HS-5 (cell line): ENCODE measurements around the gene GATAD1.
"Not testable (repeated sequence)": the region's sequence is repeated elsewhere in the genome, so short reads cannot be mapped to it uniquely, and the experiment has no call there.

Experiments used
- DNase-seq: peaks from one replicate; pipeline ENCODE4 v3.0.0-alpha.2; 2012; ENCODE audit warnings: low read depth

The GATAD1 gene

DNA sequence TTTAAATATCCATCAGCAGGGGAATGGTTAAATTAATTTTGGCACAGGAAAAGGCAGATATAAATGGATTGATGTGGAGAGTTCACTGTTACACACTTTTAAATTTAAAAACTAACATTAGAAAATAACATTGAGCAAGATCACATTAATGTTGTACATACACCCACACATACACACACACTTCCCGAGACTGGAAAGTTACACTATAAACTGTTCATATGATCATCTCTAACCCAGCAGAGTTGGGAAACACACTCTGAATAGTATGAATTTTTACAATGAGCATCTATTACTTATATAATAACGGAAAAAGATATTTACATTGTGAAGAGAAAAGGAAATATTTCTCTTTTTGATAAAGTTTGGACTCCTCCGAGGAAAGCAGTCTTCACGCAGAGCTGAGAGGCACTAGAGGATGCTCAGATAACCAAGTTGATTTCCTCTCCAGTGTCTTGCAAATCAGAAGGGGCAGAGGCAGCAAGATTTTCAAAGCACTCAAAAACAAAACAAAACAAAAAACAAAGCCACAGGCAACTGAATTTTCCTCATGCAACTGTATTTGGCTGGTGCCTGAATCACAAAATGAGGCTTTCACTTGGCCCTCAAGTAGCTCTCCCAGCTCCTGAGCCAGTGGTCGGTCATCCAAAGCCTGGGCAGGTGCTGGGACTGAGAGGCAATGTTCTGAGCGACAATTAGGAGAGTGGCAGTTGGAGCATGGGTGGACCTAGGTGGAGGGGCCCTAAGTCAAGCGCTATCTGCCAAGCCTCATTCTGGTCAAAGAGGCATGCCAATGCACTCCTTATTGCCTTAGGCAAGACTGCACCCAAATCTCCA is 10.5 kb upstream of the GATAD1 start:
- DNase-seq, result no peak

GRCh38 chr7:92437956-92438491 is 9.3 kb upstream of the GATAD1 start:
- no peak for DNase-seq

- not testable (repeated sequence) for DNase-seq
Measured at GRCh38 chr7:92442720-92443119, 4.6 kb upstream of the GATAD1 start.

DNA sequence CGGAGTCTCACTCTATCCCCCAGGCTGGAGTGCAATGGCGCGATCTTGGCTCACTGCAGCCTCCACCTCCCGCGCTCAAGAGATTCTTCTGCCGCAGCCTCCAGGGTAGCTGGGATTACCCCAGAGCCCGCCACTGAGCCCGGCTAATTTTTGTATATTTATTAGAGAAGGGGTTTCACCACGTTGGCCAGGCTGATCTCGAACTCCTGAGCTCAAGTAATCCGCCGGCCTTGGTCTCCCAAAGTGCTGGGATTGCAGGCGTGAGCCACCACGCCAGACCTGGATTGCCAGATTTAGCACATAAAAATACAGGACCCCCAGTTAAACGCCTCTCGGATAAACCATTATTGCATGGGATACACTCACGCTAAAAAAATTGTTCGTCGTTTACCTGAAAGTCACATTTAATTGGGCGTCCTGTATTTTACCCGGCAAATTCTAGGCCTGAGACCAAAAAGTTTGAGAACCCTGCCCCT is 375 bp upstream of the GATAD1 start:
- DNase-seq, result no peak

- peak; percentile 11 for DNase-seq
Measured at GRCh38 chr7:92448205-92448747, 994 bp downstream of the GATAD1 start.

DNA sequence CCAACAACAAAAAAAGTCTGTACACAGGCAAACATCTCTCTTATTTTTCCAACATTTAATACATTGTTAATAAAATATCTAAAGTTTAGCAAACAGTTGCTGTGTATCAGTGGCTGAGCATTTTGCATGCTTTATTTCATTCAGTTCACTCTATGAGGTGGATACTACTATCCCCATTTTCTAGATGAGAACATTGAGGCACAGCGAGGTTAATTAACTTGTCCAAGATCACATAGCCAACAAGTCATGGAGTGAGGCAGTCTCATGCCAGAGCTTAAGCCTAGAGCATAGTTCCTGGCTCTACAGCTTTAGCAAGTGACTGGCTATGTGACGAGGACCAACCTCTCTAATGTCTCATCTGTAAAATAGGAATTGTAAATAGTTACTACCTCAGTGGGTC is 4.4 kb downstream of the GATAD1 start:
- DNase-seq, result no peak

GRCh38 chr7:92456236-92456635 is 9.0 kb downstream of the GATAD1 start:
- peak; percentile 48 for DNase-seq

- DNase-seq, result no peak
Measured at GRCh38 chr7:92460109-92460508, 12.8 kb downstream of the GATAD1 start.

DNA sequence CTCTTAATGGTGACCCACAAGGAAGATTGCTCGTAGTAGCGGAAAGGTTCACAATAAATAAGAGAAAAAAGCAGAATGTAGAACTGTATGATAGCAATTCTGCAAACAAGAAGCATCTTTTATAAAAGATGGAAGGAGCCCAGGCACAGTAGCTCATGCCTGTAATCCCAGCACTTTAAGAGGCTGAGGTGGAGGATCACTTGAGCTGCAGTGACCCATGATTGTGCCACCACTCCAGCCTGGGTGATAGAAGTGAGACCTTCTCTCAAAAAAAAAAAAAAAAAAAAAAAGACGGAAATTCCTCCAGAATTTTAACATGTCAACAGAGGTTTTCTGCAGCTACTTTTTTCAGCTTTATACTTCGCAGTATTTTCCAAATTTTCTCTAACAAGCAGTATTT is 13.2 kb downstream of the GATAD1 start:
- no peak for DNase-seq

- no peak for DNase-seq
Measured at GRCh38 chr7:92461027-92462003, 14.0 kb downstream of the GATAD1 start.

DNA sequence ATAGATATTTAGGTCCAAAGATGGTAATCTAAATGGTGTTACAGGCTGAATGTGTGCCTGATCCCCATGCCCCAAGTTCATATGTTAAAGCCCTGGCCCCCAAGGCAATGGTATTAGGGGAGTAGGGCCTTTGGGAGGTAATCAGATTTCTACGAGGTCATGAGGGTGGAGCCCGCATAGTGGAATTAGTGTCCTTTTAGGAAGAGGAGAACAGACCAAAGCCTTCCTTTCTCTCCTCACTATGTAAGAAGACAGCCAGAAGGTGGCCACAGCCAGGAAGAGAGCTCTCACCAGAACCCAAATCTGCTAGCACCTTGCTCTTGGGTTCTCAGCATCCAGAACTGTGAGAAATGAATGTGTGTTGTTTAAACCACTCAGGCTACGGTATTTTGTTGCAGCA is 15.3 kb downstream of the GATAD1 start:
- no peak for DNase-seq

DNA sequence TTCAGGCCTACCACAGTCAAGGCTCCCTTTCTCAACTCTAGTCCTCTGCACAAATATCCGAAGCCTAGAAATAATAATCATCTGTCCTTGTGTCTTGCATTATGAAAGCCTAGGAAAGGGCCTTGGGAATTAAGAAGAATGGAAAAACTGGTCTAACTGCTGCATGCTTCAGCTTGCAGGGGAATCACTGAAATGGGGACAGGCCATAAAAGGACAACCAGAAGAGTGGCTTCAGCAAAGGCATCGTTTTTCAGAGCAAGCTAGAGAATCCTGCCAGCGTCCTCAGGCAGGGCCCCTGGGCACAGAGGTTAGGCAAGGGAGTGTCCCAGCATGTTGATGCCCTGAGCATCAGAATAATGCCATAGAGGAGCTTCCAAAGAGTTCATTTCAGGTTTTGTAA is 17.2 kb downstream of the GATAD1 start:
- no peak for DNase-seq

DNA sequence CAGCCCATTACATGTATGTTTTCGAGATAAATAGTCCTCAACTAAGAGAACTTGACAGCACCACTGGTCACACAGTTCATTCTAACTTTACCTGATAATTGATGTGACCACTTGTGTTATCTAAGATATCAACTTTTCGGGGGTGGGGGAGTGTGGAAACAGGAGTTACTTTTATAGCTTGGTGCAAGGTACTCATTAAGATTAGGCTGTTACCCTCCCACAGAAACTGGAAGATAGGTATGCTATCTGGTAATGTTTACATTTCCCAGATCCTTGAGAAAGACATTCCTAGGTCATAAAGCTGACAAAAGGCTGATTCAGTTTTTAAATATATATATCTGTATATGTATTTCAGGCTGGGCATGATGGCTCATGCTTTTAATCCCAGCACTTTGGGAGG is 19.4 kb downstream of the GATAD1 start:
- DNase-seq, result no peak

- DNase-seq, result not testable (repeated sequence)
Measured at GRCh38 chr7:92468589-92468988, 21.3 kb downstream of the GATAD1 start.

- not testable (repeated sequence) for DNase-seq
Measured at GRCh38 chr7:92473989-92474388, 26.7 kb downstream of the GATAD1 start.

DNA sequence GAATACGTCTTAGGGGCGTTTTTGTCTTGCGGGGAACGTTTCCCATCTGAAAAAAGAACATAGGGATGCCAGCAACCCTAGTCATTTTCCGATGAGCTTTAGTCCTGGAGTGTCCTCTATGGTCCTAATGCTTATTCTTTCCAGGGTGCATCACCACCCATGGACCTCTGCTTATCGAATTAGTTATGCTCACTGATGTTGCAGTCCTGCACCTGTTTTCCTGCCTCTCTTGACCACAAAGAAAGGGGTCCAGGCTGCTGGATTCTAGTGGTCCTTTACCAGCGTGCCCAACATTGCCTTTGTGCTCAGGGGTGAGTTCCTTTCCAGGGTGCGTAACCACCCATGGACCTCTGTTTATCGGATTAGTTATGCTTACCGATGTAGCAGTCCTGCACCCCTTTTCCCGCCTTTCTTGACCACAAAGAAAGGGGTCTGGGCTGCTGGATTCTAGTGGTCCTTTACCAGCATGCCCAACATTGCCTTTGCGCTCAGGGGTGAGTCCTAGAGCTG is 28.0 kb downstream of the GATAD1 start:
- not testable (repeated sequence) for DNase-seq

GRCh38 chr7:92475851-92476590 is 28.7 kb downstream of the GATAD1 start:
- DNase-seq, result not testable (repeated sequence)

GRCh38 chr7:92477681-92478080 is 30.4 kb downstream of the GATAD1 start, which contains the start of gene ERVW-1:
Gene ERVW-1 (minus strand): TSS chr7:92477946. CDS start chr7:92470381, 7,565 bp downstream.
- DNase-seq, result not testable (repeated sequence)

DNA sequence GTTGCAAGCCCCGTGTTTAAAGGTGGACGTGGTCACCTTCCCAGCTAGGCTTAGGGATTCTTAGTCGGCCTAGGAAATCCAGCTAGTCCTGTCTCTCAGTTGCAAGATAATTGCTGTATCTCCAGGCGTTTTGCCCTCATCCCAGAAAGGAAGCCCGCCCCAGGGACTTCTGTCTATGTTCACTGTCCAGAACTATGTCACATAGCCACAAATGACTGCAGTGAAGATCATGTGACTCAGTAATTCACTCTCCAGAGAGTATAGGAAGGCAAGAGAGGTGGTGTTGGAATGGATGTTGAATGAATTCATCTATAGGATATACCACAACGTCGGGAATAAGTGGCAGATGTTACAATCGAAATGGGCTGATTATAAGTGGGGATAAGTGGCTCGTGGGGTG is 30.8 kb downstream of the GATAD1 start:
- DNase-seq, result no peak

- DNase-seq, result no peak
Measured at GRCh38 chr7:92478711-92479110, 31.4 kb downstream of the GATAD1 start.

GRCh38 chr7:92479146-92479545 is 31.9 kb downstream of the GATAD1 start:
- DNase-seq, result not testable (repeated sequence)
